HG03060 (cell line): ENCODE data around the gene DHRS4L2.
"Not testable (repeated sequence)": the region's sequence is repeated elsewhere in the genome, so short reads cannot be mapped to it uniquely, and the experiment has no call there.

Experiments used
- ATAC-seq: cut with Tn5 transposase; IDR thresholded peaks from one replicate; pipeline ENCODE4 v1.9.1; 2021; ENCODE audit warnings: low read depth, moderate number of reproducible peaks; ENCODE audit not compliant: unreplicated experiment

DHRS4L2 gene

GRCh38 chr14:23970283-23970659, 18.5 kb upstream of the DHRS4L2 start:
- not testable (repeated sequence) for ATAC-seq

GRCh38 chr14:23973178-23973577, 15.6 kb upstream of the DHRS4L2 start:
- not testable (repeated sequence) for ATAC-seq

- ATAC-seq = not testable (repeated sequence)
Measured at GRCh38 chr14:23974041-23974440, 14.7 kb upstream of the DHRS4L2 start.

GRCh38 chr14:23977208-23977607, 11.5 kb upstream of the DHRS4L2 start:
- not testable (repeated sequence) for ATAC-seq

GRCh38 chr14:23981951-23982813, 6.5 kb upstream of the DHRS4L2 start:
- ATAC-seq = not testable (repeated sequence)

- ATAC-seq = no peak
Measured at GRCh38 chr14:23984891-23985602, 3.7 kb upstream of the DHRS4L2 start.

- not testable (repeated sequence) for ATAC-seq
Measured at GRCh38 chr14:23988223-23988606, 514 bp upstream of the DHRS4L2 start.

GRCh38 chr14:23989734-23990445, 1.2 kb downstream of the DHRS4L2 start:
- not testable (repeated sequence) for ATAC-seq

GRCh38 chr14:23990961-23991360, 2.2 kb downstream of the DHRS4L2 start:
- ATAC-seq = not testable (repeated sequence)

- ATAC-seq = not testable (repeated sequence)
Measured at GRCh38 chr14:23993042-23993441, 4.3 kb downstream of the DHRS4L2 start.

- ATAC-seq = not testable (repeated sequence)
Measured at GRCh38 chr14:23996009-23996408, 7.3 kb downstream of the DHRS4L2 start.

GRCh38 chr14:23996825-23997224, 8.1 kb downstream of the DHRS4L2 start:
- not testable (repeated sequence) for ATAC-seq

- not testable (repeated sequence) for ATAC-seq
Measured at GRCh38 chr14:23999640-24000039, 10.9 kb downstream of the DHRS4L2 start.

GRCh38 chr14:24001078-24001477, 12.3 kb downstream of the DHRS4L2 start:
- ATAC-seq = not testable (repeated sequence)

- not testable (repeated sequence) for ATAC-seq
Measured at GRCh38 chr14:24001679-24002078, 12.9 kb downstream of the DHRS4L2 start.

GRCh38 chr14:24006471-24006816, 17.7 kb downstream of the DHRS4L2 start:
- ATAC-seq = not testable (repeated sequence)

- ATAC-seq = not testable (repeated sequence)
Measured at GRCh38 chr14:24006817-24007652, 18.3 kb downstream of the DHRS4L2 start.

- ATAC-seq = no peak
Measured at GRCh38 chr14:24011051-24011450, 22.3 kb downstream of the DHRS4L2 start.

- not testable (repeated sequence) for ATAC-seq
Measured at GRCh38 chr14:24012726-24013273, 24.1 kb downstream of the DHRS4L2 start.
